Ovary (tissue), 3 donors: ENCODE data around the gene CCT7.

ENCODE experiments used
- POLR2A ChIP-seq: fragments of 450-650 bp; IDR thresholded peaks from one replicate; pipeline ENCODE4 v1.6.1; 2017; ENCODE audit warnings: antibody characterized with exemption, mild to moderate bottlenecking, moderate library complexity
- TF ChIP-seq, protein P1 (sequence below), 3 donors: fragments of 450-650 bp in 2 of 3; fragments of 200-600 bp in 1 of 3; IDR thresholded peaks; one replicate each; pipeline versions ENCODE4 v1.5.1 to v1.8.0; 2016 to 2022; ENCODE audit warnings: antibody characterized with exemption in 3 of 3, mild to moderate bottlenecking in 1 of 3
- donor health status: DM: no; HTN: no; CAD: no.

DNA sequence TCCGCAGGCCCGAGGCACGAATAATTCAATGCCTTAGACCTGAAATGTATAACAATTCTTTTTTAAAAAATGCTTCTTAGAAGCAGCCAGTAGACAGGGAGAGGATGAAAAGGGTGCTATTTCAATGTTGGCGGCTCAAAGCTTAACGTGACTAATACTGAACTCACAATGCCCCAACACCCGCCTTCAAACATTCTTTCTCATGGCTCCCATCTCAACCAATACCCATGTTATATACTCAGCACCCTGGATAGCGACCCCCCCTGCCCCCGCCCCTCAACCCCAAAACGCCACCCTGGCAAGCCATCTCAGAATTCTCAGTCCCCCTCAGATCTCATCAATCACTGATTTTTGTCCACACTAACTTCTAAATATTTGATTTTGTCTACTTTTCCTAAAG is 45.7 kb downstream of the CCT7 start:
- TF ChIP-seq, protein P1, sequence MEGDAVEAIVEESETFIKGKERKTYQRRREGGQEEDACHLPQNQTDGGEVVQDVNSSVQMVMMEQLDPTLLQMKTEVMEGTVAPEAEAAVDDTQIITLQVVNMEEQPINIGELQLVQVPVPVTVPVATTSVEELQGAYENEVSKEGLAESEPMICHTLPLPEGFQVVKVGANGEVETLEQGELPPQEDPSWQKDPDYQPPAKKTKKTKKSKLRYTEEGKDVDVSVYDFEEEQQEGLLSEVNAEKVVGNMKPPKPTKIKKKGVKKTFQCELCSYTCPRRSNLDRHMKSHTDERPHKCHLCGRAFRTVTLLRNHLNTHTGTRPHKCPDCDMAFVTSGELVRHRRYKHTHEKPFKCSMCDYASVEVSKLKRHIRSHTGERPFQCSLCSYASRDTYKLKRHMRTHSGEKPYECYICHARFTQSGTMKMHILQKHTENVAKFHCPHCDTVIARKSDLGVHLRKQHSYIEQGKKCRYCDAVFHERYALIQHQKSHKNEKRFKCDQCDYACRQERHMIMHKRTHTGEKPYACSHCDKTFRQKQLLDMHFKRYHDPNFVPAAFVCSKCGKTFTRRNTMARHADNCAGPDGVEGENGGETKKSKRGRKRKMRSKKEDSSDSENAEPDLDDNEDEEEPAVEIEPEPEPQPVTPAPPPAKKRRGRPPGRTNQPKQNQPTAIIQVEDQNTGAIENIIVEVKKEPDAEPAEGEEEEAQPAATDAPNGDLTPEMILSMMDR (IDR thresholded peaks at IDR 0.05) = no peak
- TF ChIP-seq POLR2A = no peak
